ENCODE data around the gene WHRN.
A peak's percentile ranks its signal among the peaks of the same experiment; 100 is the strongest.

WHRN gene

DNA sequence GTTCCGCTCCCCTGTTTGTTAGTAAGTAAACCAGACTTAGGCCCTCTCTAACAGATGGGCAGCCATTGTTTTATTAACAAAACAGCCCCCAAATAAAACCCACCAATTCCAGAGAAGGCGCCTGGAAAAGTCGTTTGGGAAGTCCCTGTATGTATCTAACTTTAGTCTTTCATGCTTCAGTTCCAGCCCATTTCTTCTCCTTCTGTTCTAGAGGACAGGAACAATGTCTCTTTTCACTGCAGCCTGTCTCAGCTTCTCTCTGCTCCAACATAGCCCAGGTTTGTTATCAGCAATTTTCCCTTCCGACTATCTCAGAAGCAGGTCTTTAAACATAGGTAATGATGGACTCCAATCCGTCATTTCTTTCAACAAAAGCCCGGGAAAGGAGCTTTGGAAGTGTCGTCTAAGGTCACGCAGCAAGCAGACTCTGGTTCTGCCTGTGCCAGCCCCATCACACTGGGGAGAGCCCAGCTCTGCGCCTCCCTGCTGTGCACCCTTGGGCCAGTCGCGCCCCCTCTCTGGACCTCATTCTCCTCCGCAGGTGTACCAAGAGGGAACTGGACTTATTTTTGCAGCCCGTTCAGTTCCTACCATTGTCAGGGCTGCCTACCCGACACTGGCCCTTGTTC lies 107.9 kb downstream of the WHRN start:
- TF ChIP-seq CTCF (IDR thresholded peaks at IDR 0.05; ENCODE audit: low read depth, low read length): no peak
- DNase-seq (ENCODE audit: low read depth in 2 of 2): no peak

GRCh38 chr9:114396558-114397218 lies 108.6 kb downstream of the WHRN start:
- DNase-seq (ENCODE audit: low read depth in 2 of 2): peak; percentile 46 to 75

More for the DNA sequence above, 107.9 kb downstream of the WHRN start:
- peak overlapping the region; percentile 87 to 92 for H3K4me3 ChIP-seq (replicated peaks in 1 of 2; ENCODE audit: low read depth in 2 of 2, low read length in 2 of 2)

GRCh38 chr9:114395768-114396167 lies 109.5 kb downstream of the WHRN start:
- no peak for TF ChIP-seq CTCF (IDR thresholded peaks at IDR 0.05; ENCODE audit: low read depth, low read length)
- no peak for DNase-seq (ENCODE audit: low read depth in 2 of 2)
- no peak overlapping the region for H3K4me3 ChIP-seq (replicated peaks in 1 of 2; ENCODE audit: low read depth in 2 of 2, low read length in 2 of 2)

More at GRCh38 chr9:114396558-114397218, 108.6 kb downstream of the WHRN start:
- no peak for TF ChIP-seq CTCF (IDR thresholded peaks at IDR 0.05; ENCODE audit: low read depth, low read length)
- H3K4me3 ChIP-seq (replicated peaks in 1 of 2; ENCODE audit: low read depth in 2 of 2, low read length in 2 of 2): peak overlapping the region in 1 of 2 donors; percentile 87

- no peak for TF ChIP-seq CTCF (IDR thresholded peaks at IDR 0.05; ENCODE audit: low read depth, low read length)
- no peak overlapping the region for H3K4me3 ChIP-seq (replicated peaks in 1 of 2; ENCODE audit: low read depth in 2 of 2, low read length in 2 of 2)
- DNase-seq (ENCODE audit: low read depth in 2 of 2): no peak
These were observed 110.0 kb downstream of the WHRN start for GRCh38 chr9:114395334-114395617.

DNA sequence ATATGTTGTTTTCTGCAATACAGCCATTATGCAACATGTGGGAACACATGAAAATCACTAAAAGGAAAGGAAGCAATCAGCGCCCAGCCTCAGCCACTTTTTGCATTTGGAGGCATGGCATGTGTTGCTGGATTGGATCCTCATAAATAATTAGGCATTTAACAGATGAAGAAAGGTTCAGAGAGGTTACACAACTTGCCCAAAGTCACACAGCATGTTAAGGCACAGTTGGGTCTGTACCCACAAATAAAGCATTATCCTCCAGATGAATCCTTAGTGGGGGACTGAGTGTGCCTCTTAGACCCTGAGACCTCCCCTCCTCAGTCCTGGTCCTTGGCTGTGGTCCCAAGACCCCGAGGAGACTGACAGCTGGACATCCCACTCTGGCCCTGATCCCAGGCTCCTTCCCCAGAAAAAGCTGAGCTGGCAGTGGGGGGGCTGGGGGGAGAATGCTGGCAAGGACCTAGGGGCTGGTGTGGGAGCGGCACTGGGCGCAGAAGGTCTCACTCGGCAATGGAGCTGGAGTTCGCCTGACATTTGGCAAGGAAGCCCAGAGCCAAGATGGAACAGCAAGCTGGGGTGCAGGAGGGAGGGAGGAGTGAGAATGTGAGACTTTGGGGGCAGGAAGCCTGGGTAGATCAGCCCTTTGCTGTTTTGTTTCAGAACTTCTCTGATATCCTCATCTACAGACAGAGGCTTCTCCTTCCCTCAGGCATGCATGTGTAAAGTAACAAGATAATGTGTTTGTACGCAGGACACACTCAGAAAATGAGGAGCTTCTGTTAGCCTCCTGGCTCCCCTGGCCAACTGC lies 110.5 kb downstream of the WHRN start:
- H3K4me3 ChIP-seq (replicated peaks in 1 of 2; ENCODE audit: low read depth in 2 of 2, low read length in 2 of 2): no peak overlapping the region
- TF ChIP-seq CTCF (IDR thresholded peaks at IDR 0.05; ENCODE audit: low read depth, low read length): no peak
- DNase-seq (ENCODE audit: low read depth in 2 of 2): no peak

GRCh38 chr9:114392749-114393112 lies 112.5 kb downstream of the WHRN start:
- no peak for TF ChIP-seq CTCF (IDR thresholded peaks at IDR 0.05; ENCODE audit: low read depth, low read length)
- no peak overlapping the region for H3K4me3 ChIP-seq (replicated peaks in 1 of 2; ENCODE audit: low read depth in 2 of 2, low read length in 2 of 2)
- no peak for DNase-seq (ENCODE audit: low read depth in 2 of 2)

Measured in cardiac fibroblast (primary cell).